GM21723 (cell line): ENCODE measurements around the gene CDK13.
"Not testable (repeated sequence)": the region's sequence is repeated elsewhere in the genome, so short reads cannot be mapped to it uniquely, and the experiment has no call there.

ENCODE experiments used
- ATAC-seq: cut with Tn5 transposase; IDR thresholded peaks from one replicate; pipeline ENCODE4 v1.9.1; 2021; ENCODE audit warnings: mild to moderate bottlenecking, moderate library complexity; ENCODE audit not compliant: unreplicated experiment

Gene CDK13

GRCh38 chr7:40145596-40146130, 195.6 kb downstream of the CDK13 start:
- not testable (repeated sequence) for ATAC-seq

GRCh38 chr7:40147371-40148246, 197.6 kb downstream of the CDK13 start:
- no peak for ATAC-seq

DNA sequence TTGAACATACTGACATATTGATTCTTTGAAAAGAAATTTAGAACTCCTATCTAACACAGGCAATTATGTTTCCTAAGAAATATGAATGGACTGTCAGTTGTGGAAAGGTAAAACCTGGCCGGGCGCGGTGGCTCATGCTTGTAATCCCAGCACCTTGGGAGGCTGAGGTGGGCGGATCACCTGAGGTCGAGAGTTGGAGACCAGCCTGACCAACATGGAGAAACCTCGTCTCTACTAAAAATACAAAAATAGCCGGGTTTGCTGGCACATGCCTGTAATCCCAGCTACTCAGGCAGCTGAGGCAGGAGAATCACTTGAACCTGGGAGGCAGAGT, 198.2 kb downstream of the CDK13 start:
- ATAC-seq, result not testable (repeated sequence)

GRCh38 chr7:40148671-40149070, 198.6 kb downstream of the CDK13 start:
- ATAC-seq, result no peak
